Hematopoietic multipotent progenitor cell (in vitro differentiated cells): ENCODE results near the gene PAGR1. TPM values are rescaled to one million over a fixed set of nuclear protein-coding genes. Genes with fewer than 3 reads are reported as not detected.
A peak's percentile ranks its signal among the peaks of the same experiment; 100 is the strongest.
"Not testable (repeated sequence)": the region's sequence is repeated elsewhere in the genome, so short reads cannot be mapped to it uniquely, and the experiment has no call there.

Experiments used
- DNase-seq, 3 donors: peaks; one replicate each; pipeline ENCODE4 v3.0.0-alpha.2; 2011 to 2015; ENCODE audit warnings: low read depth in 2 of 3, low spot score in 2 of 3
- total RNA-seq: library from RNA; depleted of rRNA; stranded (reverse); fragments of >200 nt; gene quantifications from one replicate; pipeline ENCODE4 v1.2.3, GENCODE V29; 2012

Gene PAGR1
- total RNA-seq, 1 donor, result 24.5 TPM

DNA sequence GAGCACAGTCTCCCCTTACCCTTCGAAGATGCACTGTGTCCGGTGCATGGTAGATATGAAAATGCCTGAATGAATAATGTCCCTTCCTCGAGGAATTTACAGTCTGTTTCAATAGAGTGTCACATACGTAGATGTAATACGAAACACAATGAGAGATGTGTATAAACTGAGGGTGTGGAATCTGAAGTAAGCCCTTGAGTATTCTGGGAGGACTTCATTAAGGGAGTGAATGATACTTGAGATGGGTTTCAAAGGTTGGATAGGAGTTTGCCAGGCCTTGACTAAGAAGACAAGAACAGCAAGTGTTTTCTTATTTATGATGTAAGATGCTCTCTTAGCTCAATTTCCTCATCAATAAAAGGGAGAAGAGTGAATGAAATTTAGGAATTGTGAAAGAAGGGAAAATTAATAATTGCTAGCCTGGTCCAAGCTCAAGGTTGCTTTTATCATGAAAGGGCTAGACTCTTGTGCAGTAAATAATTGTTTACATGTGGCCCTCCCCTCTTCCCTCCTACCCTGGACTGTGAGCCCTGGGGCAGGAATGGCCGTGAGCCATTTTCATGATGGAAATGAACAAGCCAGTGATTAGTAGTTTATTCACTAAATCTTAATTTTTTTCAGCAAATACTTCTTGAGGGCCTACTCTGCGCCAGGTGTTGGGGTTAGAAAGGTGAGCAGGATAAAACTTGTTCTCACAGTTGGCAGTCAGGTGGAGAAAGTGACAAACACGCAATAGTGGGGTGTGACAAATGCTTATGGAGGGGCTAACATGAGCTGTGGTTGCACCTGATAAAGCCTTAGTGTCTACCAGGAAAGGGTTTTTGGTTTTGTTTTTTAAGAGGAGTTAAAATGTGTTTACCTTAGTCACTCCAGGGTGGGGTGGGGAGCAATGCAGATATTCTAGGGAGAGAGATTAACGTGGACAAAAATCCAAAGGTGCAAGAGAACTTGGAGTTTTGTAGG lies 23.8 kb upstream of the PAGR1 start:
- DNase-seq, result no peak

DNA sequence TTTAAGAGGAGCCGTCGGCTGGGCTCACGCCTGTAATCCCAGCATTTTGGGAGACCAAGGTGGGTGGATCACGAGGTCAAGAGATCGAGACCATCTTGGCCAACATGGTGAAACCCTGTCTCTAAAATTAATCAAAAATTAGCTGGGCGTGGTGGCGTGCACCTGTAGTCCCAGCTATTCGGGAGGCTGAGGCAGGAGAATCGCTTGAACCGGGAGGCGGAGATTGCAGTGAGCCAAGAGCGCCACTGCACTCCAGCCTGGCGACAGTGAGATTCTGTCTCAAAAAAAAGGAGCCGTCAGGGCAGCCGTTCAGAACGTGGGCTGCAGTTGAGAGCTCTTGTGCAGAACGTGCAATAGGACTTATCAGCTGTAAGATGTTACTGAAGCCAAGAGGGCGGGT lies 22.8 kb upstream of the PAGR1 start:
- DNase-seq, result not testable (repeated sequence)

DNA sequence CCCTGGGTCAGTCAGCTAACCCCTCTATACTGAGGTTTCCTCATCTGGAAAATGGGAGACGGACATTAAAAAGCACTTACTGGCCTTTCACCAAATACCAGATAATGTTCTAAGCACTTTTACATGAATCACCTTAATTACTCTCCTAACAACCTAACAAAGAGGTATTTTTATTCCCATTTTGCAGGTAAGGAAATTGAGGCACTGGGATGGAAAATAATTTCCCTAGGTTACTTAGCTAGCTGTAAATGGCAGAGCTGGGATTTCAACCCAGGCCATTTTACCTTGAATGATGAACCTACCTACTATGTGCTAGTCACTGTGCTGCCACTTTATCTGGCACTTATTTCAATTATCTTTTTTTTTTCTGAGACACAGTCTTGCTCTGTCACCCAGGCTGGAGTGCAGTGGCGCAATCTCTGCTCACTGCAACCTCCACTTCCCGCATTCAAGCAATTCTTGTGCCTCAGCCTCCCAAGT lies 21.7 kb upstream of the PAGR1 start:
- no peak for DNase-seq

DNA sequence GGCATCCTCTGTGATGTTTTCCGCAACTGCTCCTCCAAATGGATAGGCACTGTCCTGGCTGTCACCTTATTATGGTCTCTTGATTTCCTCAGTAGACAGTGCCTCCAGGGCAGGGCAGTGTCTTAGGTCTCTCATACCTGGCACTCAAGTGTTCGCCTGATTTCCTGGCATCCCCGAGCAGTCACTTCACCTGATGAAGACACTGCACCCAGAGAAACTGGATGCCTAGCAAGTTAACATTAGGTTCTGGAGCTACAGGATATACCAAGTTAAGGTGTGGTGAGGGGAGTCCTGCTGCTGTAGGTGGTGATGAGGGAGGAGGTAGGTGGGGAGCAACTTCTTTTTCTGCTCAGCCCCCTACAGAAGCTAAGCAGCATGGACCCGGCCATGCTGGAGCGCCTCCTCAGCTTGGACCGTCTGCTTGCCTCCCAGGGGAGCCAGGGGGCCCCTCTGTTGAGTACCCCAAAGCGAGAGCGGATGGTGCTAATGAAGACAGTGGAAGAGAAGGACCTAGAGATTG lies 13.5 kb upstream of the PAGR1 start:
- DNase-seq, result no peak

DNA sequence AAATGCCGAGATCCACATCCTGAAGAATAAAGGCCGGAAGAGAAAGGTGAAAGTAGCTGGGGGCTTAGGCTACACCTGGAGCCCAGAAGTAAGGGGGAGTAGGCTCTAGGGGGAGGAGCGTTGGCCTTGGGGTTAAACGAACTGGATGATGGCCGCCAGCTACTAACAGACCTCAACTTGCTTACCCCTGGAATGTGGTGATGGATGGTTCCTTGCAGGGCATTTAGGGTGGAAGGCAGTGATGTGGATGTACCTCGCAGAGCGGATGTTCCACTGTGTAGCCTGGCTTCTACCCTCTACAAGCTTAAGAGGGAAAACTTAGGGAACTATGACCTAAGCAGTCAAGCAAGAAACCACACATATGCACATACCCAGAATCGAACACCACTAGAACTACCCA lies 11.9 kb upstream of the PAGR1 start:
- DNase-seq, result no peak

DNA sequence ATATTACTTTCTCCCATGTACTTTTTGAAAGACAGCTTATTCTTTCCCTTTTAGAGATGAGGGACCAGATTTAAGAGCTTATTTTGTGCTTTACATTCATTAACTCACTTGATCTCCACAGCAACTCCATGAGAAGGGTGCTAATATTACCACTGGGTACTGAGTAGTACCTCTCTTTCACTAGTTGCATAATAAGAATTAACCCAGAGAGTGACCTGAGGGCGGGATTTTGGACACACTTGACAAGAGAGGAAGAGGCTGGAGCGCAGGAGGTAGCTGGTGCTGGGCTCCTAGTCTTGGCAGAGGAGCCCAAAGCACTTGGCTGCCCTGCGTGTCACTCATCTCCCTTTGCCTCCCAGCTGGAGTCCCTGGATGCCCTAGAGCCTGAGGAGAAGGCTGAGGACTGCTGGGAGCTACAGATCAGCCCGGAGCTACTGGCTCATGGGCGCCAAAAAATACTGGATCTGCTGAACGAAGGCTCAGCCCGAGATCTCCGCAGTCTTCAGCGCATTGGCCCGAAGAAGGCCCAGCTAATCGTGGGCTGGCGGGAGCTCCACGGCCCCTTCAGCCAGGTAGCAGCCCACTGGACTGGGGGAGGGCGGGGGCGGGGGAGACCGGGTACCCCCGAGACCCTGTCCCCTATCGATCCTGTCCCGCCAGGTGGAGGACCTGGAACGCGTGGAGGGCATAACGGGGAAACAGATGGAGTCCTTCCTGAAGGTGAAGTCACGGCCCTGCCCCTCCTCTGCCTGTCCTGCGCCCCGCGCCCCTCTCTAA lies 11.3 kb upstream of the PAGR1 start:
- DNase-seq, result no peak

DNA sequence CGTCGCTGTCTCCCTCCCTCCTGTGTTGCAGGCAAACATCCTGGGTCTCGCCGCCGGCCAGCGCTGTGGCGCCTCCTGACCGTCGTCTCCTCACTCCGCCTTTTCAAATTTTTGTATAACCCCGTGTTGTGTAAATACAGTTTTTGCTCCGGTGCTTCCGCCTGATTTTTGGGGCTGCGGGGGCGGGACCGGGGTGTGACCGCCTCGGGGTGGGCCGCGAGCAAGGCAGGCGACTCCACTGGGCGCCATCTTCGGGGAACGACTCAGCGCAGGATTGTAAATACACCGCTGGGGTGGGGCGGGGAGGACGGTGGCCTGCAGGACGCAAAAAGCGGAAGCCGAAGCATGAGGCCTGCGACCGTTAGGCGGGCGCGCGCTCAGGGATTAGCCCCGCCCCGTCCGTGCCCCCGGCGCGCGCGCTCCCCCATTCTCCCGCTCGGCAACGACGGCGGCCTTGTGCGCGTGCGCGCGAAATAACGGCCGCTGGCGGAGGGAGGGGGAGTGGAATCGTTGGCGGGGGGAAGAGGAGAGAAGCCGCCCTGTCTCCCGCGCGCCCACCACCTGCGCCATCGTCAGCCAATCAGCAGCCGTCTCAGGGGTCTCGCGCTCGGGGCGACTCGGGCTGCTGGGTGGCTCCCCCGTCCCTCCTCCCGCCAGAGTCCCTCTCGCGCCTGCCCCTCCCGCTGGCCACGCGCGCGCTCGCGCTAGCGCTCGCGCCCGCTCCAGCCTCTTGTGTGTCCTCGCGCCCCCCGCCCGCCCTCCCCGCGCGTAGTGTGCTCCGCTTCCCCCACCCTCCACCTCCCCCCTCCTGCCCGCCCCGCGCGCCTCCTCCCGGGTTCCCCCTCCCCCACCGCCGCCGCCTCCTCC lies 10.5 kb upstream of the PAGR1 start:
- peak; percentile 95 to 99 (median 98) for DNase-seq

DNA sequence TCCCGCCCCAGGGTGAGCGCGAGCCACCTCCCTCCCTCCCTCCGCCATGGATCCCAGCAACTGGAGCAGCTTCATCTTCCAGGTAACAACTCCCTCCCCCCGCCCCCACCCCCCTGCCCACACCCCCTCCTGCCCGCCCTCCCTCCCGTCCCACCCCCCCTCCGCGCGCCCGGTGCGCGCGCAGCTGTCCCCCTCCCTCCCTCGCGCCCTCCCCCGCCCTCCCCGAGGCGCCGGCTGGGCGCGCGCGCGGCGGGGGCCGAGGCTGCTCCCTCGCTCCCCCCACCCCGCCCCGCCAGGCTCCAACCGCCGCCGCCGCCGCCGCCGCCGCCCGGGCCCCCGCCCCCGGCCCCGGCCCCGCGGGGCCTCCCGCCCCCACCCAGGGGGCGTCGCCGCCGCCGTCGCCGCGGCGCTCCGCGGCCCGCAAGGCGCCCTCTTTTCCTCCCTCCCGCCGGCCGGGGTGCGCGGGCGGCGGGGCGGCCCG lies 9.8 kb upstream of the PAGR1 start, which contains the start of gene MAZ:
Gene MAZ (plus strand): TSS at position 431 of the 481 bp plus-strand sequence. CDS start 173 bp downstream, outside the sequence.
- no peak for DNase-seq

DNA sequence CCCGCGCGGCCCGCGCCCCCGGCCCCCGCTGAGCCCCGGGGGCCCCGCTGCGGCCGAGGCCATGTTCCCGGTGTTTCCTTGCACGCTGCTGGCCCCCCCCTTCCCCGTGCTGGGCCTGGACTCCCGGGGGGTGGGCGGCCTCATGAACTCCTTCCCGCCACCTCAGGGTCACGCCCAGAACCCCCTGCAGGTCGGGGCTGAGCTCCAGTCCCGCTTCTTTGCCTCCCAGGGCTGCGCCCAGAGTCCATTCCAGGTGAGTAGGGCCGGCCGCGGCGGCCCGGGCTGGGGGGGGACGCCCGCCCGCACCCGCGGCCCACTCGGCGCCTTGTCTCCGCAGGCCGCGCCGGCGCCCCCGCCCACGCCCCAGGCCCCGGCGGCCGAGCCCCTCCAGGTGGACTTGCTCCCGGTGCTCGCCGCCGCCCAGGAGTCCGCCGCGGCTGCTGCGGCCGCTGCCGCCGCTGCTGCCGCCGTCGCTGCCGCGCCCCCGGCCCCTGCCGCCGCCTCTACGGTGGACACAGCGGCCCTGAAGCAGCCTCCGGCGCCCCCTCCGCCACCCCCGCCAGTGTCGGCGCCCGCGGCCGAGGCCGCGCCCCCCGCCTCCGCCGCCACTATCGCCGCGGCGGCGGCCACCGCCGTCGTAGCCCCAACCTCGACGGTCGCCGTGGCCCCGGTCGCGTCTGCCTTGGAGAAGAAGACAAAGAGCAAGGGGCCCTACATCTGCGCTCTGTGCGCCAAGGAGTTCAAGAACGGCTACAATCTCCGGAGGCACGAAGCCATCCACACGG lies 9.1 kb upstream of the PAGR1 start:
- peak in 1 of 3 donors; percentile 60 for DNase-seq

DNA sequence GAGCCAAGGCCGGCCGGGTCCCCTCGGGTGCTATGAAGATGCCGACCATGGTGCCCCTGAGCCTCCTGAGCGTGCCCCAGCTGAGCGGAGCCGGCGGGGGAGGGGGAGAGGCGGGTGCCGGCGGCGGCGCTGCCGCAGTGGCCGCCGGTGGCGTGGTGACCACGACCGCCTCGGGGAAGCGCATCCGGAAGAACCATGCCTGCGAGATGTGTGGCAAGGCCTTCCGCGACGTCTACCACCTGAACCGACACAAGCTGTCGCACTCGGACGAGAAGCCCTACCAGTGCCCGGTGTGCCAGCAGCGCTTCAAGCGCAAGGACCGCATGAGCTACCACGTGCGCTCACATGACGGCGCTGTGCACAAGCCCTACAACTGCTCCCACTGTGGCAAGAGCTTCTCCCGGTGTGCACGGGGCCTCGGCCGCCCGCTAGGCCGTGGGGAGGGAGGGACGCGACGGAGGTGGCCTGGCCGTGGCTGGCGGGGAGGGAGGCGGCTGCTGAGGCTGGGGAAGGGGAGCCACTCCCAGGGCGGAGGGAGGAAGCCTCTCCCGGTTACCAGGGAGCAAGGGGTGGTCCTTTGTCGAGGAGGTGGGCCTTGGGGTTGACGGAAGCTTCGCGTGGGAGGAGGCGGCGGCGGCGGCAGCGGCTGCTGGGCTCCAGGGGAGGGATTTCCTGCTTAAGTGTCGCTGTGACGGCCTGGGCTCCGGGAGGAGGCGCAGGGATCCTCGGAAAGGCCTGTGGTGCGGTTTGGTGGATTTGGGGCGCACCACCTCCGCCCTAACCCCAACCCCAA lies 8.3 kb upstream of the PAGR1 start:
- peak; percentile 86 to 89 (median 89) for DNase-seq

DNA sequence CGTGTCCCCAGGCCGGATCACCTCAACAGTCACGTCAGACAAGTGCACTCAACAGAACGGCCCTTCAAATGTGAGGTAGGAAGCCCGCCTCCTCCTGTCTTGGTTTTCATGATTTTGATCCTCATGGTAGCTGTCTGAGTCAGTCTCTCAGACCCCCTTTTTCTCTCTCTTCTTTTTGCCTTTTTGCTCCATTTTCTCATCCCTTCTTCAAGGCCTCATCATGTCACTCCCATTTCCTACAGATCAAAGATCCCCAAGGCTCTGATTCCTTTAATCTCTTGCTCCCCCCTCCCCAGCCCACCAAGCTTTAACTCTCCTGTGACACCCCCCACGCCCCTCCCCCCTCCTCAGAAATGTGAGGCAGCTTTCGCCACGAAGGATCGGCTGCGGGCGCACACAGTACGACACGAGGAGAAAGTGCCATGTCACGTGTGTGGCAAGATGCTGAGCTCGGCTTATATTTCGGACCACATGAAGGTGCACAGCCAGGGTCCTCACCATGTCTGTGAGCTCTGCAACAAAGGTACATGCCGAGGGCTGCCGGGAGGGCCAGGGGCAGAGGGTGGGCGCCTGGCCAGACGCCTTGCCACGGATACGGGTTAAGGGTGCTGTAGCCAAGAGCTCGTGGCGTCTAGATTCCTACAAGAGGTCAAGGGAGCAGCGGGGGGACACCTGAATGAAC lies 7.6 kb upstream of the PAGR1 start:
- no peak for DNase-seq

DNA sequence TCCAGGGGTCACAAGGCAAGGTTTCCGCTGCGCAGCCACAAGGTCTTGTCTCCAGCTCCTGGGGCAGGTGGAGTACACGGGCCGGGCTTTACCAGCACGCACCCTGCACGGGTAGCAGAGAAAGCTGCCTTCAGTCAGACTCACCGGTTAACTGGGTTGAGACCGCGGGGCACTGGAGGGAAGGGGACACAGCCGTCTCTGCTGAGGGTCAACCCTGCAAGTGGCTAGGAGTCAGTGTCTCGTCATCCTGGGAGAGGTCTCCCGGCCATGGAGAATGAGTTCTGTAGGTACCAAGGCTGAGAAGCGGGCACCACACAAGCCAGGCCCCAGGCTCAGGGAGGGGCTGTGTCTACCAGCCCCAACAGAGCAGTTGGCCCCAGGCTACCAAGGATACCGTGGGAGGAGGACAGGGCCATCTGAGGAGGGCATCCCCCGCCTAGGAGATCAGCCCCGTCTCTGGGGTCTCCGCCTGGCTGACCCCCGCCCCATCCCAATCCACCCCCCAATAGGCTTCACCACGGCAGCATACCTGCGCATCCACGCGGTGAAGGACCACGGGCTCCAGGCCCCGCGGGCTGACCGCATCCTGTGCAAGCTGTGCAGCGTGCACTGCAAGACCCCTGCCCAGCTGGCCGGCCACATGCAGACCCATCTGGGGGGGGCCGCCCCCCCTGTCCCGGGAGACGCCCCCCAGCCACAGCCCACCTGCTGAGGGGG lies 6.8 kb upstream of the PAGR1 start:
- no peak for DNase-seq

DNA sequence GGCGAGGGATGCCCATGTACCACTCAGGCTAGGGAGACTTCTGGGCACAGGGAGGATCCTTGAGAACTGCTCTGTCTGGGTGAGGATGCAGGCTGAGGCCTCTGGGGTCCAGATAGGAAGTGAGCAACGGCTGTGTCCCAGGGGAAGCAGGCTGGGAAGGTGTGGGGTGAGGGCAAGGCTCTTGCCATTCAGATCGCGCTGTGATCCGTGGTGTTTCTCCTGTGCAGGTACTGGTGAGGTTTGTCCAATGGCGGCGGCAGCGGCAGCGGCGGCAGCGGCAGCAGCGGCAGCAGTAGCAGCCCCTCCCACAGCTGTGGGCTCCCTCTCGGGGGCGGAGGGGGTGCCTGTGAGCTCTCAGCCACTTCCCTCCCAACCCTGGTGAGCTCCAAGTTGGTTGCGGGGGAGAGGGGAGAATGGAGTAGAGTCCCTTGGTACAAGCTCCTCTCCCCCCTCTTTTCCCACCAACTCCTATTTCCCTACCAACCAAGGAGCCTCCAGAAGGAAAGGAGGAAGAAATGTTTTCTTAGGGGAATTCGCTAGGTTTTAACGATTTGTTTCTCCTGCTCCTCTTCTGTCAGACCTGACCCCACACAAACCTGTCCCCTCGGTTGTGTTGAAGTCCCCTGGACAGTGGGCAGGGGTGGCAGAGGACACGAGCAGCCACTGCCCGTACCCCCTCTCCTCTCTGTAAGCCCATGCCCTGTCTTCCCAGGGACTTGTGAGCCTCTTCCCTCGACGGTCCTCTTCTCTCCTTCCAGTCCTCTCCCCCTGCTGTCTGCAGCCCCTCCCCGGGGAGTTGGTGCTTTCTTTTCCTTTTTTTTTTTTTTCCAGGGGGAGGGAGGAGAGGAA lies 5.9 kb upstream of the PAGR1 start:
- no peak for DNase-seq

DNA sequence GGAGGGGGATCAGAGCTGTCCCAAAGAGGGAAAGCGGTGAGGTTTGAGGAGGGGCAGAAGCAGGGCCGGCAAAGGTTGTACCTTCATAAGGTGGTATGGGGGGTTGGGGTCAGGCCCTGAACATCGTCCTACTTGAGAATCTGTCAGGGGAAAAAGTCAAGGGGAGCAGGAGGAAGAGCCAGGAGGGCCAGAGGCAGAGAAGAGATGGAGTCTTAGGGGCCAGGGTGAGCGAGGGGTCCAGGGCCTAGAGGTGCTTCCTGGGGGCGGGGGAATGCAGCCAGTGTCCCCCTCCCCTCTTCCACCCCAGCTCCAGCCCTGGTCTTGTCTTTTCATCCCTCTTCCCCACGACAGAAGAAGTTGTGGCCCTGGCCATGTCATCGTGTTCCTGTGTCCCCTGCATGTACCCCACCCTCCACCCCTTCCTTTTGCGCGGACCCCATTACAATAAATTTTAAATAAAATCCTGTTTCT lies 5.2 kb upstream of the PAGR1 start:
- DNase-seq, result no peak

DNA sequence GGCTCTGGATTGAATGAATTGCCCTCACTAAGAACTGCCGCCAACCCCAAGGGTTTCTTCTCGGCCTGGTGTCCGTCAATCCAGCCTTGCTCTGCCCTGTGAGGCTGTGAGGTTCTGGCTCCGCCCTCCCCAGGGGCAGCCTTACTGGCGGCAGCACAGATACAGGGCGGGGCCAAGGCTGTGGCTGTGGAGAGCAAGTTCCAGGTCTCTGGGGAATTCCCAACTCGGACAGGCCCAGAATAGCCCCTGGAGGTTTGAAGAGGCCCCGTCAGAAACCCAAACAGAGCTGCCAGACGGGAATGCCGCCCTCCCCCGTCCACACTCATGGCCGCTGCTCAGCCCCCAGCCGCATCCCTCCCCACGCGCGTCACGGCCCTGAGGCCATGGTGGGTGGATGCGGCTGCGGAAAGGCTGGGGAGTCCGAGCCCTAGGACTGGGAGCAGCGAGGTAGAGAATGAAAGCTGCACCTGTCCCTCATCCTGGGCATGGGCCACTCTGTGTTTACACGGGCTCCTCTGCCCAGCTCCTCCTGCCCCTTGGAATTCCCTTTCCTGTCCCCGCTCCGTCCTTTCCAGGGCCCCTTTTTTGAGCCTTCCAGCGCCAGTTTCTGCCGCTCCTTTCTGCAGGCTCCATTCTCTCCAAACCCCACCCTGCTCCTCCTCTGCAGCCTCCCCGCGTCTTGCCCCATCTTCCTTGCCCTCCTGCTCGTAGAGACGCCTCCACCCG lies 4.6 kb upstream of the PAGR1 start:
- DNase-seq, result peak in 2 of 3 donors; percentile 73 to 75
